ENCODE data around the gene KCP. TPM values are rescaled to one million over a fixed set of nuclear protein-coding genes. Genes with fewer than 3 reads are reported as not detected.

KCP gene
- total and polyA plus RNA-seq, 2 of the 13 experiments (the other 11 are each of a cell fraction or from before 2014, with no cell fraction given): 0.37 to 1.0 TPM

DNA sequence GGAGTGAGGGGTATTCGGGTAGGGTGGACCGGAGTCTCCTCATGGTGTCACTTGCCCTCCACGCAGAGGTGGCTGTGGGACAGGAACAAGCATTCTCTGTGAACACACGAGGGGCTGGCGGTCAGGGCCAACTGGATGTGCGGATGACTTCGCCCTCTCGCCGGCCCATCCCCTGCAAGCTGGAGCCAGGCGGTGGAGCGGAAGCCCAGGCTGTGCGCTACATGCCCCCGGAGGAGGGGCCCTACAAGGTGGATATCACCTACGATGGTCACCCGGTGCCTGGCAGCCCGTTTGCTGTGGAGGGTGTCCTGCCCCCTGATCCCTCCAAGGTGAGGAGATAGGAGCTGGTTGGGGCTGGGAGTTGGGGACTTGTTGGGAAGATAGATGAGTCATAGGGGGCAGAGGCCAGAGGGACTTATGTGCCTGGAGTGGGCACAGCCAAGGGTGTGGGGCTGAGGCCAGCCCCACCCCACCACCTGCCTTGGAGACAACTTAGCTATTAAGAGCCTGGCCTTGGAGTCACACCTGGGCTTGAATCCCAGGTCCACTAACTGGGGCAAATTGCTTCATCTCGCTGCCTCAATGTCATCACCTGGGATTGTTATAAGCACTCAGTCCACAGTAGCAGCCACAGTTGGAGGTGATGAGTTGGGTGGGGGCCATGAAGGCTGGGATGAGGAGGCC, 66.4 kb downstream of the KCP start:
- H3K4me3 ChIP-seq (replicated peaks in 1 of 3; ENCODE audit: insufficient read depth in 1 of 3, low read depth in 2 of 3, low read length in 3 of 3): no peak overlapping the region
- no peak overlapping the region for H3K9ac ChIP-seq (ENCODE audit: insufficient read depth, low read depth, low read length)
- no peak overlapping the region for H2AFZ ChIP-seq (ENCODE audit: low read length)
- in situ Hi-C loops (cut with HindIII; ENCODE audit: extremely low pct_ligation_motif_present, low pct_unique_long_range_greater_than_20kb): no loop called here
- H3K27ac ChIP-seq (ENCODE audit: extremely low read length, insufficient read depth, low read length): no peak overlapping the region
- intact Hi-C loops (cut with micrococcal nuclease; ENCODE audit: unreplicated experiment): no loop called here
- H4K20me1 ChIP-seq (ENCODE audit: insufficient read depth, low read length): no peaks in the 10 kb centered on the region
- POLR2A ChIA-PET: no interaction called here
- H3K36me3 ChIP-seq (replicated peaks in 1 of 2; ENCODE audit: control insufficient read depth in 1 of 2, insufficient read depth in 2 of 2, low read length in 2 of 2): no peaks in the 10 kb centered on the region
- H3K27me3 ChIP-seq (ENCODE audit: control insufficient read depth in 1 of 2, insufficient read depth in 2 of 2, low read length in 2 of 2): peaks cover 5 to 12% of the 10 kb centered on the region in 2 experiments; a peak in 2 of 5 replicates
- no TSS peak for BruUV-seq (replicated peaks)
- CTCF ChIA-PET (ENCODE audit: low intra/inter-chr PET ratio, low total read pairs): interaction anchor here (3.0 kb wide), 1 partner anchor 40 kb away, joined by 13 read pairs; no protein-coding TSS in a partner anchor
- H3K79me2 ChIP-seq (ENCODE audit: insufficient read depth, low read length): no peaks in the 10 kb centered on the region
- H3K9me3 ChIP-seq (ENCODE audit: low read length): no peaks in the 10 kb centered on the region
- DNase-seq (ENCODE audit: low spot score) (no peak), ATAC-seq (no peak), FAIRE-seq (no peak)
- H3K4me1 ChIP-seq (ENCODE audit: insufficient read depth, low read length): peaks cover 11% of the 10 kb centered on the region
- no peak overlapping the region for H3K4me2 ChIP-seq (ENCODE audit: low read depth, low read length)
- 69% methylated on average over 4 of the region's 17 CpGs for WGBS (ENCODE audit: low lambda C conversion rate)
- no peak for TF ChIP-seq ZNF446 (CRISPR knock-in tag; IDR thresholded peaks at IDR 0.05)
- TF ChIP-seq SP4 (CRISPR knock-in tag; IDR thresholded peaks at IDR 0.05): no peak
- no peak for TF ChIP-seq SMAD3 (CRISPR knock-in tag; IDR thresholded peaks at IDR 0.05)
- TF ChIP-seq MEF2D (CRISPR knock-in tag; IDR thresholded peaks at IDR 0.05): no peak
- no peak for TF ChIP-seq HMG20A (CRISPR knock-in tag; IDR thresholded peaks at IDR 0.05; ENCODE audit: borderline replicate concordance)
- TF ChIP-seq, protein P1, sequence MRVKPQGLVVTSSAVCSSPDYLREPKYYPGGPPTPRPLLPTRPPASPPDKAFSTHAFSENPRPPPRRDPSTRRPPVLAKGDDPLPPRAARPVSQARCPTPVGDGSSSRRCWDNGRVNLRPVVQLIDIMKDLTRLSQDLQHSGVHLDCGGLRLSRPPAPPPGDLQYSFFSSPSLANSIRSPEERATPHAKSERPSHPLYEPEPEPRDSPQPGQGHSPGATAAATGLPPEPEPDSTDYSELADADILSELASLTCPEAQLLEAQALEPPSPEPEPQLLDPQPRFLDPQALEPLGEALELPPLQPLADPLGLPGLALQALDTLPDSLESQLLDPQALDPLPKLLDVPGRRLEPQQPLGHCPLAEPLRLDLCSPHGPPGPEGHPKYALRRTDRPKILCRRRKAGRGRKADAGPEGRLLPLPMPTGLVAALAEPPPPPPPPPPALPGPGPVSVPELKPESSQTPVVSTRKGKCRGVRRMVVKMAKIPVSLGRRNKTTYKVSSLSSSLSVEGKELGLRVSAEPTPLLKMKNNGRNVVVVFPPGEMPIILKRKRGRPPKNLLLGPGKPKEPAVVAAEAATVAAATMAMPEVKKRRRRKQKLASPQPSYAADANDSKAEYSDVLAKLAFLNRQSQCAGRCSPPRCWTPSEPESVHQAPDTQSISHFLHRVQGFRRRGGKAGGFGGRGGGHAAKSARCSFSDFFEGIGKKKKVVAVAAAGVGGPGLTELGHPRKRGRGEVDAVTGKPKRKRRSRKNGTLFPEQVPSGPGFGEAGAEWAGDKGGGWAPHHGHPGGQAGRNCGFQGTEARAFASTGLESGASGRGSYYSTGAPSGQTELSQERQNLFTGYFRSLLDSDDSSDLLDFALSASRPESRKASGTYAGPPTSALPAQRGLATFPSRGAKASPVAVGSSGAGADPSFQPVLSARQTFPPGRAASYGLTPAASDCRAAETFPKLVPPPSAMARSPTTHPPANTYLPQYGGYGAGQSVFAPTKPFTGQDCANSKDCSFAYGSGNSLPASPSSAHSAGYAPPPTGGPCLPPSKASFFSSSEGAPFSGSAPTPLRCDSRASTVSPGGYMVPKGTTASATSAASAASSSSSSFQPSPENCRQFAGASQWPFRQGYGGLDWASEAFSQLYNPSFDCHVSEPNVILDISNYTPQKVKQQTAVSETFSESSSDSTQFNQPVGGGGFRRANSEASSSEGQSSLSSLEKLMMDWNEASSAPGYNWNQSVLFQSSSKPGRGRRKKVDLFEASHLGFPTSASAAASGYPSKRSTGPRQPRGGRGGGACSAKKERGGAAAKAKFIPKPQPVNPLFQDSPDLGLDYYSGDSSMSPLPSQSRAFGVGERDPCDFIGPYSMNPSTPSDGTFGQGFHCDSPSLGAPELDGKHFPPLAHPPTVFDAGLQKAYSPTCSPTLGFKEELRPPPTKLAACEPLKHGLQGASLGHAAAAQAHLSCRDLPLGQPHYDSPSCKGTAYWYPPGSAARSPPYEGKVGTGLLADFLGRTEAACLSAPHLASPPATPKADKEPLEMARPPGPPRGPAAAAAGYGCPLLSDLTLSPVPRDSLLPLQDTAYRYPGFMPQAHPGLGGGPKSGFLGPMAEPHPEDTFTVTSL (CRISPR knock-in tag; IDR thresholded peaks at IDR 0.05; ENCODE audit: borderline replicate concordance): no peak
- TF ChIP-seq ZMYM2 (CRISPR knock-in tag; IDR thresholded peaks at IDR 0.05): no peak
- TF ChIP-seq PPARG (CRISPR knock-in tag; conservative IDR thresholded peaks at IDR 0.05): no peak
- TF ChIP-seq SMARCE1 (IDR thresholded peaks at IDR 0.05; ENCODE audit: borderline replicate concordance): no peak
- TF ChIP-seq, protein P2, sequence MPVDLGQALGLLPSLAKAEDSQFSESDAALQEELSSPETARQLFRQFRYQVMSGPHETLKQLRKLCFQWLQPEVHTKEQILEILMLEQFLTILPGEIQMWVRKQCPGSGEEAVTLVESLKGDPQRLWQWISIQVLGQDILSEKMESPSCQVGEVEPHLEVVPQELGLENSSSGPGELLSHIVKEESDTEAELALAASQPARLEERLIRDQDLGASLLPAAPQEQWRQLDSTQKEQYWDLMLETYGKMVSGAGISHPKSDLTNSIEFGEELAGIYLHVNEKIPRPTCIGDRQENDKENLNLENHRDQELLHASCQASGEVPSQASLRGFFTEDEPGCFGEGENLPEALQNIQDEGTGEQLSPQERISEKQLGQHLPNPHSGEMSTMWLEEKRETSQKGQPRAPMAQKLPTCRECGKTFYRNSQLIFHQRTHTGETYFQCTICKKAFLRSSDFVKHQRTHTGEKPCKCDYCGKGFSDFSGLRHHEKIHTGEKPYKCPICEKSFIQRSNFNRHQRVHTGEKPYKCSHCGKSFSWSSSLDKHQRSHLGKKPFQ (CRISPR knock-in tag; IDR thresholded peaks at IDR 0.05; ENCODE audit: insufficient replicate concordance): no peak
- no peak for TF ChIP-seq PRDM10 (CRISPR knock-in tag; IDR thresholded peaks at IDR 0.05; ENCODE audit: low read depth)
